8988T (cell line): ENCODE data around the gene CEP83.

Experiments
- DNase-seq: peaks from one replicate; pipeline ENCODE4 v3.0.0; 2011

CEP83 gene

GRCh38 chr12:94304566-94305061 is 155.1 kb downstream of the CEP83 start:
- DNase-seq, result no peak

DNA sequence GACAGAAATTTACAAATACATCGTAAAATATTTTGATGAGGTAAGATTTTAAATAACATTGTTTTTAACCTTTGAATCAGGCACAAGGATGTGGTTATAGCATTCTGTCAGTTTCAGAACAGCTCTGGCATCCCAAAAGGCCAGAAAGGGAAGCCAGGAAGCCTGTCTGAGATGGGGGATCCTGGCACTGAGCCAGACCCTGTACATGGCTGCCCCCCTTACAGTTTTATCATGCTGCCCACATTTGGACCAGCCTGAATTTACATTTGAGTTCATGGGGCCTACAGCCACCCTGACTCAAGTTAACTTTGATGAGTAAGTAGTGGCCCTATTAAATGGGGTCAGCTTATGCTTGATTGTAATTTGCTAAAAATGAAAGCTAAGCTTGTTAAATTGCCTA is 155.7 kb downstream of the CEP83 start:
- no peak for DNase-seq

DNA sequence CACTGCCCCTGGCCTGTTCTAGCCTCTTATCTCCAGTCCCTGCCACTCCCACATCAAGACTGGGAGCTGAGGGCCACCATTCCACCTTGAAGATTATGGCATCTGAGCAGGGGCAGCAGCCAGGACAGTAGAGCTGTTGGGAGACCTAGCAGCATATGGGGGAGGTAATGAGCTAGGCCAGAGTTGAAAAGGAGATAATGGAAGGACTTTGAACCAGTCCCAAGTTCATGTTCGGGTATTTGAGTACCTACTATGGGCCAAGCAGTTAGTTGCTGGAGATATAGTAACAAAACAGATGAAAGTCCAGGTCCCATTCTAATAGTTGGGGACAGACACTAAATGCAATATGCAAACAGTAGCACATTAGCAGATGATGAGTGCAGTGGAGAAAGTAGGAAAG is 159.8 kb downstream of the CEP83 start:
- DNase-seq, result no peak

- no peak for DNase-seq
Observed at GRCh38 chr12:94297876-94298505, 161.7 kb downstream of the CEP83 start.

- DNase-seq, result no peak
Observed at GRCh38 chr12:94297096-94297699, 162.5 kb downstream of the CEP83 start.

- no peak for DNase-seq
Observed at GRCh38 chr12:94290353-94290752, 169.3 kb downstream of the CEP83 start.

- no peak for DNase-seq
Observed at GRCh38 chr12:94289461-94290312, 170.0 kb downstream of the CEP83 start.

GRCh38 chr12:94287245-94287628 is 172.4 kb downstream of the CEP83 start:
- no peak for DNase-seq

- DNase-seq, result no peak
Observed at GRCh38 chr12:94286583-94287244, 173.0 kb downstream of the CEP83 start.

DNA sequence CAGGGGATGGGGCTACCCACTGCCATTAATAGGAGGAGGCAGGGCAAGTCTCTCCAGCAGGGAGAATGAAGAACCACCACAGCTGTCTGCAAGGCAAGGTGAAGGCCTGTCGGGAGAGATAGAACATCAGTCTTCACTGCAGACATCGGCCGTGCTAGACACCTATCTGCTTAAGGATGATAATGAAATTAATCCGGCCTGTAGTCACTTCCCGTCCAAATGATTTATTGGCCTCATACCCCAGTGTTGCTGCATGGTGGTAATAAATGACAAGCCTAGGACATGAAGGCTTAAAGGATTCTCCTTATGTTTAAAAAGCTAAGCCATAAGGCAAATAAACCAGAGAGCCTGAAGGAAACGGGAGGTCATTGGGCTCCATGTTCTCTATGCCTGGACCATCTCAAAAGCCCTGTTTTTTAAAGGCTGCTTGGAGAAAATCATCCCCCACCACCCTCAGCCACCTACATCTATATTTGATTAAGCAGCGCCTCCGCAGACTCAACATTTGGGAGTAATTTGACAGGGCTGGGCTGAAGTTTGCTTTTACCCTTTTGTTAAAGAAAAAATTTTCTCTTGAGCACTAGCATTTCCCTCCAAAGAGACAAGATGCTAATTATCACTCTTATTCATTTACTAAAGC is 173.6 kb downstream of the CEP83 start:
- DNase-seq, result no peak

- no peak for DNase-seq
Observed at GRCh38 chr12:94284859-94285258, 174.8 kb downstream of the CEP83 start.

GRCh38 chr12:94284046-94284445 is 175.6 kb downstream of the CEP83 start:
- DNase-seq, result no peak

DNA sequence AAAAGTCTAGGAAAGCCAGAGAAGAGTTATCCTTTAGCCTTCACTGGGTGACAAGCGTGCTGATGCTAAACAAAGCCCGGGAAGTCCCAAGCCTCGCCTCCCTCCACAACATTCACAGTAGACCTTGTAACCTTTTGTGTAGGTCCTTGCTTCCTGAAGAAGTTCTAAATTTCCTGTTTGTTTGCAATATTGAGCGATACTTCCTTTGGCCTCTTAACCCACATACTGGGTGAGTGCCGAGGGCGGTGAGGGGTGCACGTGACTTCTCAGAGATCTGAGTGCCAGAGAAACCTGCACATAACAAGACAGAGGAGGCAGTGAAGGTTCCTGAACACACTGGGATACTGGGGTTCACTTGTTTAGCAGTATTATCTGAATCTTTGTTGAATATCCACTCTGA is 177.0 kb downstream of the CEP83 start:
- no peak for DNase-seq

DNA sequence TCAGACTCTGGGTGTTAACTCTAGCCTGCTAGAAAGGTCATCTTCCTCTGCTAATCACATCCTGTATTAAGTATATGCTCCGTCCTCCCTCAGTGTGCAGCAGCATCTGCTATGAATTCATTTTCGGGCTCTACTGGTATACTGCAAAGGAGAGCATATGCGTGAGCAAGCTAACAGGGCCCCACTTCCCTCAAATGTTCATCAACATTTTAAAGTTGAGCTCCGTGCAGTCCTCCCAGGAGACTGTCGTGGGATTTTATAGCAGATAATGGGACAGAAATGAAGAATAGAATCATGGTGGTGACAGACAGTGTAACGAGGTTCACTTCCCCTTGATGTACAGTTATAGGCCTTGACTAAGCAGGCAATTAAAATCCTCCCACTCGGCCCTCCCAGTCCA is 179.6 kb downstream of the CEP83 start:
- DNase-seq, result no peak

DNA sequence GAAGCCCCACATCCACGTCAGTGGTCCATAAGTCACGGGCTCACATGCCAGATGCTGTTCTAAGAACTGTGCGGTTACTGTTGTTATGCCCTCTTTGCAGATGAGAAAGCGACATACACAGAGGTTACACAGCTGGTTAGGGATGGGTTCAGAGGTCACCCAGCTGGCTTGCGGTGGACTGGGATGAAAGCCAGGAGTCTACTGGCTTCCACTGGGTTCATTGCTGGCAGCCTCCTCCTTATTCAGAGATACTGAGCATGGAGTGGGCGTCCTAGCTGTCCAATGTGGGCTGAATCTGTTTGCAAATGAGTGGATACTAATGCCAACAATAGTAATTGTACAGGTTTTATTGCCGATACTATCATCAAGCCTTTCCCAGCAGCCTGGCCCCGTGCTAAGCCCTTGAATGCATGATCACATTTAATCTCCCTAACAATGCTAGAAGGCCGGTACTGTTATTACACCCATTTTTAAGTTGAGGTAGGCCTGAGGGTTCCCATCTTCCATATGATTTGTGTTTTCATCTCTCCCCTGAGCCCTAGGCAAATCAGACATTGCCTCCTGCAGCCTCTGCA is 182.2 kb downstream of the CEP83 start:
- no peak for DNase-seq

GRCh38 chr12:94276725-94277124 is 182.9 kb downstream of the CEP83 start:
- no peak for DNase-seq

DNA sequence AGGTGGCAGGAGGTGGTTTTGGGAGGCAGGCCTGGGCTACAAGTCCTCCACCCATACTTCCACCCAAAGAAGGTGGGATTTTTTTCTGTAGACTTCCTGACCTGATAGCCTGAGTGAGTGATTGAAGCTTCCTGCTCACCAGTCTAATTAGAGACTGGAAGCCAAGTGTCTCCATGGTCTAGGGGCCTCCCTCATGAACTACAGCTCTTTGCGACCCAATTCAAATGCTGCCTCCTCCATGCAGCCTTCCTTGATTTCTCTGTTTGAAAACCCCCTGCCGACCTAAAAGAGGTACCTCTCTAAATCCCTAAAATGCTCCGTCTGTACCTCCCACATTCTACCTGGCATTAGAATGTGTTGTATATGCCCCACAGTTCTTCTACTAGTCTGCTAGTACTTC is 186.4 kb downstream of the CEP83 start:
- DNase-seq, result no peak

DNA sequence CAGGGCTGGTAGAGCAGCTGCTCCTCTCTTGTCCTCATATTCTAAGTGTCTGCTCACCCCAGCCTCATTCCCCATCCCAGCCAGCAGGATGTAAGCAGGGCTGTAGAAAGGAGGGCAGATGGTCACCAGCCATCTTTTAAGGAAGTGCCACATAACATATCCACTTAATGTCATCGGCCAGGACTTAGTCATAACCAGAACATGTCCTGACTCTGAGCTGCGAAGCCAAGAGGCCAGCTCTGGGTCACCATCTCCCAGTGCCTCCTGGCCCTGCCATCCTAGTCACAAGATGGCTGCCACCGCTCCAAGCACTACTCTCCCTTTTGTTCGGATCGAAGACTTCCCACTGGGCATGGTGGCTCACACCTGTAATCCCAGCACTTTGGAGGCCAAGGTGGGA is 187.4 kb downstream of the CEP83 start:
- no peak for DNase-seq

- DNase-seq, result no peak
Observed at GRCh38 chr12:94271351-94271750, 188.3 kb downstream of the CEP83 start.

GRCh38 chr12:94269316-94269999 is 190.2 kb downstream of the CEP83 start:
- no peak for DNase-seq

DNA sequence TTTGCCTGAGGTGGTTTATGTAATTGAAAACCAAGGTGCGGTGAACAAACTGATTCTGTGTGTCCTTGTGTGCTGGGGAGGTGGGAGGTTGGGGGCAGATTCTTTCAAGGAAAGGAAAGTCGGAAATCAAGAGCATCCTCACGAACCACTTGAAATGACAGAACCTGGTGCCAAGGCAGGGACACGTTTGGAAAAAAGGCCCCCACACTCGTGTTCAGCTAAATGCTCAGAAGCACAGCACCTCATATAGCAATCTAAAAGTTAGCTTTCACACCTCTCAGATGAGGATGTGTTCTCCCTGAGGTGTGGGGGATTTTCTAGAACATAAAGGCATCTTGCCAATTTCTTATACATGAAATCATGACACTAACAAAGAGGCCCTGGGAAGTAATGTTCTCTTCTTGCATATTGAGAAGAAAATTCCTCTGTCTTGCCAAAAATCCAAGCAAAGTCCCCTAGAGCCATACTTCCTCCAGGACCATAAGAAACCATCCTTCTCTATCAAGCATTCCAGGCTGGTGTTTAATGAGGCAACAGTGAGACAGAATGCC is 191.7 kb downstream of the CEP83 start:
- DNase-seq, result no peak

GRCh38 chr12:94267537-94267872 is 192.2 kb downstream of the CEP83 start:
- DNase-seq, result no peak
